Endothelial cell of umbilical vein (primary cell): Measurements from ENCODE around the gene ASGR2. TPM values are rescaled to one million over a fixed set of nuclear protein-coding genes. Genes with fewer than 3 reads are reported as not detected.

ENCODE experiments used
- BruUV-seq: library from RNA; stranded (reverse); fragments of 400-500 nt; replicated peaks from 2 replicates; lab custom pipeline; 2021; lab: Mats Ljungman, UMichigan
- CTCF ChIA-PET: fragments of 300-600, 350-600 bp; sonication (Branson Sonifier 250); formaldehyde crosslinking; loops from one replicate; lab custom pipeline; 2021; ENCODE audit warnings: antibody characterized with exemption, inconsistent platforms; lab: Charles Lee
- POLR2A ChIA-PET: fragments of 300-600, 350-600 bp; sonication (Branson Sonifier 250); formaldehyde crosslinking; loops from one replicate; lab custom pipeline; 2021; ENCODE audit warnings: antibody characterized with exemption, inconsistent platforms; lab: Charles Lee
- DNase-seq: peaks from one replicate; pipeline ENCODE4 v3.0.0-alpha.2; 2011; ENCODE audit warnings: low read depth, low spot score
- FAIRE-seq: peaks from 2 replicates; lab custom pipeline; 2011; peaks lifted over from hg19 to GRCh38; lab: Jason Lieb, UNC
- H2AFZ ChIP-seq: 2 replicates; pipeline ENCODE4 v1.6.0; 2012; ENCODE audit warnings: low read depth, low read length, control low read depth, inconsistent platforms
- H3K27ac ChIP-seq: 2 replicates; pipeline ENCODE4 v1.5.1; 2011; ENCODE audit warnings: low read depth, mild to moderate bottlenecking, control low read depth, low read length, moderate library complexity; ENCODE audit not compliant: insufficient read depth
- H3K27me3 ChIP-seq, 2 experiments: 2 replicates each; pipeline versions ENCODE4 v1.6.0 to v1.6.1; 2011; ENCODE audit warnings: low read length in 2 of 2, mixed read lengths in 1 of 2; ENCODE audit not compliant: control insufficient read depth in 2 of 2, insufficient read depth in 2 of 2
- H3K36me3 ChIP-seq, 2 experiments: 2 replicates in 1 of 2; 3 replicates in 1 of 2; pipeline ENCODE4 v1.5.1; 2011; ENCODE audit warnings: low read length in 2 of 2, mild to moderate bottlenecking in 1 of 2, moderate library complexity in 1 of 2; ENCODE audit not compliant: control insufficient read depth in 2 of 2, insufficient read depth in 2 of 2; ENCODE audit errors: extremely low read depth in 1 of 2
- H3K4me1 ChIP-seq: 3 replicates; pipeline ENCODE4 v1.5.1; 2011; ENCODE audit warnings: mild to moderate bottlenecking, low read length; ENCODE audit not compliant: control insufficient read depth, insufficient read depth; ENCODE audit errors: extremely low read depth
- H3K4me2 ChIP-seq: 2 replicates; pipeline ENCODE4 v1.6.1; 2011; ENCODE audit warnings: low read length, control low read depth, mixed read lengths; ENCODE audit not compliant: insufficient read depth
- H3K4me3 ChIP-seq, 3 experiments: fragments of 200-600 bp in 1 of 3; sonication (generic), shearing (Covaris generic) in 1 of 3; replicated peaks in 1 of 3; 2 replicates each; pipeline ENCODE4 v1.5.1; 2011 to 2016; ENCODE audit warnings: control low read depth in 3 of 3, low read length in 3 of 3, mild to moderate bottlenecking in 2 of 3, inconsistent platforms in 1 of 3, low read depth in 1 of 3, moderate library complexity in 1 of 3; ENCODE audit not compliant: insufficient read depth in 1 of 3
- H3K79me2 ChIP-seq: 2 replicates; pipeline ENCODE4 v1.6.0; 2012; ENCODE audit warnings: low read length, inconsistent platforms; ENCODE audit not compliant: control insufficient read depth, insufficient read depth
- H3K9ac ChIP-seq: replicated peaks from 2 replicates; pipeline ENCODE3; 2011; ENCODE audit warnings: low read length, control low read depth; ENCODE audit not compliant: insufficient read depth; ENCODE audit errors: extremely low read depth
- H3K9me1 ChIP-seq: replicated peaks from 3 replicates; pipeline ENCODE4 v1.6.0; 2011; ENCODE audit warnings: mild to moderate bottlenecking, low read length; ENCODE audit not compliant: control insufficient read depth, insufficient read depth; ENCODE audit errors: extremely low read depth
- H3K9me3 ChIP-seq: replicated peaks from 2 replicates; pipeline ENCODE4 v1.5.1; 2012; ENCODE audit warnings: low read length, inconsistent platforms; ENCODE audit not compliant: control insufficient read depth, insufficient read depth
- H4K20me1 ChIP-seq: replicated peaks from 2 replicates; pipeline ENCODE3; 2011; ENCODE audit warnings: mild to moderate bottlenecking, low read length; ENCODE audit not compliant: control insufficient read depth, insufficient read depth; ENCODE audit errors: extremely low read depth
- EZH2 ChIP-seq: IDR thresholded peaks from 2 replicates; pipeline ENCODE4 v1.6.1; 2012; ENCODE audit warnings: borderline replicate concordance, low read depth, mild to moderate bottlenecking, moderate library complexity, low read length, inconsistent platforms; ENCODE audit not compliant: severe bottlenecking
- FOS ChIP-seq: IDR thresholded peaks from 2 replicates; pipeline ENCODE4 v1.6.1; 2011; ENCODE audit warnings: mild to moderate bottlenecking, low read length, moderate library complexity, borderline replicate concordance; ENCODE audit not compliant: insufficient read depth
- GATA2 ChIP-seq: IDR thresholded peaks from 2 replicates; pipeline ENCODE4 v1.7.0; 2011; ENCODE audit warnings: low read depth, mild to moderate bottlenecking, moderate library complexity, mixed read lengths, low read length; ENCODE audit not compliant: insufficient read length, insufficient read depth
- JUN ChIP-seq: IDR thresholded peaks from 2 replicates; pipeline ENCODE4 v1.6.1; 2011; ENCODE audit warnings: borderline replicate concordance, low read depth; ENCODE audit not compliant: insufficient read length, insufficient read depth
- MYC ChIP-seq: IDR thresholded peaks from one replicate; pipeline ENCODE4 v1.6.1; 2011; ENCODE audit warnings: mild to moderate bottlenecking, low read depth, low read length
- POLR2A ChIP-seq: IDR thresholded peaks from 2 replicates; pipeline ENCODE4 v1.6.1; 2012; ENCODE audit warnings: low read depth, mild to moderate bottlenecking, control low read depth, low read length
- POLR2AphosphoS5 ChIP-seq: IDR thresholded peaks from 2 replicates; pipeline ENCODE4 v1.6.1; 2012; ENCODE audit warnings: low read depth, mild to moderate bottlenecking, control low read depth, low read length, moderate library complexity; ENCODE audit not compliant: insufficient read depth
- dilution Hi-C: fragments of 300-500 bp; cut with MboI; formaldehyde crosslinking; loops from one replicate; pipeline ENCODE4 v1.15.0; 2019; ENCODE audit warnings: low sequenced_read_pairs; ENCODE audit not compliant: extremely low pct_ligation_motif_present
- intact Hi-C: fragments of 100-400 bp; cut with micrococcal nuclease; formaldehyde crosslinking; loops from one replicate; pipeline ENCODE4 v1.10.0; 2022
- polyA plus RNA-seq, 4 experiments: library from polyadenylated mRNA; depleted of rRNA in 3 of 4; stranded (reverse) in 3 of 4; unstranded in 1 of 4; fragments of >200 nt; gene quantifications; 2 replicates each; pipeline versions ENCODE4 v1.2.1 to v1.2.3, GENCODE V29; 2011 to 2012; ENCODE audit warnings: missing spikeins in 1 of 4
- total RNA-seq: library from RNA; stranded (reverse); gene quantifications from 2 replicates; pipeline ENCODE4 v1.2.3, GENCODE V29; 2021
- TF ChIP-seq, protein P1 (sequence below), 2 donors: IDR thresholded peaks; 1 replicate in 1 of 2; 2 replicates in 1 of 2; pipeline ENCODE4 v1.5.1; 2011; ENCODE audit warnings: low read length in 2 of 2, mild to moderate bottlenecking in 2 of 2, moderate library complexity in 2 of 2, control low read depth in 1 of 2, inconsistent platforms in 1 of 2, low read depth in 1 of 2; ENCODE audit not compliant: insufficient read depth in 1 of 2; ENCODE audit errors: extremely low read depth in 1 of 2
- TF ChIP-seq, protein P2 (sequence below): IDR thresholded peaks from 2 replicates; pipeline ENCODE4 v1.6.1; 2011; ENCODE audit not compliant: insufficient read depth, insufficient read length

Gene ASGR2
- total and polyA plus RNA-seq, 2 donors (not counting 3 experiments of a cell fraction or from before 2014, with no cell fraction given), result not detected

DNA sequence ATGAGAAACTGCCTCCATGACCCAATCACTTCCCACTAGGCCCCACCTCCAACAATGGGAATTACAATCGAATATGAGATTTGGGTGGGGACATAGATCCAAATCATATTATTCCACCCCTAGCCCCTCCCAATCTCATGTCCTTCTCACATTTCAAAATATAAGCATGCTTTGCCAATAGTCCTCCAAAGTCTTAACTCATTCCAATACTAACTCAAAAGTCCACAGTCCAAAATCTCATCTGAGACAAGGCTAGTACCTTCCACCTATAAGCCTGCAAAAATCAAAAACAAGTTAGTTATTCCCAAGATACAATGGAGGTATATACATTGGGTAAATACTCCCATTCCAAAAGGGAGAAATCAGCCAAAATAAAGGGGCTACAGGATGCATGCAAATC, 47.4 kb downstream of the ASGR2 start:
- TF ChIP-seq POLR2A (no peak), POLR2AphosphoS5 (no peak), GATA2 (no peak), EZH2 (no peak), JUN (no peak), FOS (no peak), MYC (no peak)
- TF ChIP-seq, protein P1, sequence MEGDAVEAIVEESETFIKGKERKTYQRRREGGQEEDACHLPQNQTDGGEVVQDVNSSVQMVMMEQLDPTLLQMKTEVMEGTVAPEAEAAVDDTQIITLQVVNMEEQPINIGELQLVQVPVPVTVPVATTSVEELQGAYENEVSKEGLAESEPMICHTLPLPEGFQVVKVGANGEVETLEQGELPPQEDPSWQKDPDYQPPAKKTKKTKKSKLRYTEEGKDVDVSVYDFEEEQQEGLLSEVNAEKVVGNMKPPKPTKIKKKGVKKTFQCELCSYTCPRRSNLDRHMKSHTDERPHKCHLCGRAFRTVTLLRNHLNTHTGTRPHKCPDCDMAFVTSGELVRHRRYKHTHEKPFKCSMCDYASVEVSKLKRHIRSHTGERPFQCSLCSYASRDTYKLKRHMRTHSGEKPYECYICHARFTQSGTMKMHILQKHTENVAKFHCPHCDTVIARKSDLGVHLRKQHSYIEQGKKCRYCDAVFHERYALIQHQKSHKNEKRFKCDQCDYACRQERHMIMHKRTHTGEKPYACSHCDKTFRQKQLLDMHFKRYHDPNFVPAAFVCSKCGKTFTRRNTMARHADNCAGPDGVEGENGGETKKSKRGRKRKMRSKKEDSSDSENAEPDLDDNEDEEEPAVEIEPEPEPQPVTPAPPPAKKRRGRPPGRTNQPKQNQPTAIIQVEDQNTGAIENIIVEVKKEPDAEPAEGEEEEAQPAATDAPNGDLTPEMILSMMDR (IDR thresholded peaks at IDR 0.05; ENCODE audit: extremely low read depth in 1 of 2, insufficient read depth in 1 of 2, low read depth in 1 of 2, low read length in 2 of 2), result no peak
- TF ChIP-seq, protein P2, sequence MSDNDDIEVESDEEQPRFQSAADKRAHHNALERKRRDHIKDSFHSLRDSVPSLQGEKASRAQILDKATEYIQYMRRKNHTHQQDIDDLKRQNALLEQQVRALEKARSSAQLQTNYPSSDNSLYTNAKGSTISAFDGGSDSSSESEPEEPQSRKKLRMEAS, result no peak
- no peaks in the 10 kb centered on the region for H3K9me1 ChIP-seq
- no peaks in the 10 kb centered on the region for H3K79me2 ChIP-seq
- ChIA-PET CTCF (no interaction called here), POLR2A (no interaction called here)
- H3K27ac ChIP-seq, result no peak overlapping the region
- H3K9ac ChIP-seq, result no peak overlapping the region
- no peak overlapping the region for H3K4me3 ChIP-seq
- BruUV-seq, result no TSS peak
- no peak for DNase-seq
- dilution Hi-C loops, result no loop called here
- no peaks in the 10 kb centered on the region for H4K20me1 ChIP-seq
- FAIRE-seq, result no peak
- H3K27me3 ChIP-seq, result peaks cover 0 to 1% of the 10 kb centered on the region in 2 experiments
- intact Hi-C loops, result no loop called here
- H3K9me3 ChIP-seq, result no peaks in the 10 kb centered on the region
- peaks cover 4% of the 10 kb centered on the region for H3K4me1 ChIP-seq
- H3K4me2 ChIP-seq, result no peak overlapping the region
- H2AFZ ChIP-seq, result no peak overlapping the region
- H3K36me3 ChIP-seq, result no peaks in the 10 kb centered on the region
